ENCODE data around the gene MORN4. TPM values are rescaled to one million over a fixed set of nuclear protein-coding genes. Genes with fewer than 3 reads are reported as not detected.
"Not testable (repeated sequence)": the region's sequence is repeated elsewhere in the genome, so short reads cannot be mapped to it uniquely, and the experiment has no call there.

Gene MORN4
- total RNA-seq, 2 donors from 2014 or later = 1.8 to 2.3 TPM

GRCh38 chr10:97578171-97578844 lies 55.0 kb downstream of the MORN4 start:
- Histone ChIP-seq H3K4me1 (no peaks in the 10 kb centered on the region), H3K4me3 (no peak overlapping the region), H3K9me3 (no peaks in the 10 kb centered on the region), H3K36me3 (no peaks in the 10 kb centered on the region), H3K27me3 (no peaks in the 10 kb centered on the region), H3K9ac (ENCODE audit: low read depth in 2 of 2, low read length in 2 of 2) (no peak overlapping the region), H3K27ac (no peak overlapping the region)
- TF ChIP-seq CTCF (IDR thresholded peaks at IDR 0.05) = no peak
- intact Hi-C loops (cut with DNase I) = no loop called here
- DNase-seq = no peak

- Histone ChIP-seq H3K27me3 (no peaks in the 10 kb centered on the region), H3K36me3 (no peaks in the 10 kb centered on the region), H3K27ac (no peak overlapping the region), H3K4me3 (no peak overlapping the region), H3K4me1 (no peaks in the 10 kb centered on the region), H3K9me3 (no peaks in the 10 kb centered on the region), H3K9ac (ENCODE audit: low read depth in 2 of 2, low read length in 2 of 2) (no peak overlapping the region)
- TF ChIP-seq CTCF (IDR thresholded peaks at IDR 0.05) = no peak
- intact Hi-C loops (cut with DNase I) = no loop called here
- DNase-seq = no peak
Observed at GRCh38 chr10:97577701-97578100, 55.6 kb downstream of the MORN4 start.

GRCh38 chr10:97576487-97576886 lies 56.8 kb downstream of the MORN4 start:
- H3K4me1 ChIP-seq; H3K27ac ChIP-seq; intact Hi-C loops (cut with DNase I); DNase-seq; H3K9ac ChIP-seq (ENCODE audit: low read depth in 2 of 2, low read length in 2 of 2); H3K4me3 ChIP-seq; H3K36me3 ChIP-seq; H3K9me3 ChIP-seq; H3K27me3 ChIP-seq: not testable (repeated sequence)

GRCh38 chr10:97575127-97575668 lies 58.1 kb downstream of the MORN4 start:
- no peak overlapping the region for H3K9ac ChIP-seq (ENCODE audit: low read depth in 2 of 2, low read length in 2 of 2)
- H3K27me3 ChIP-seq = no peaks in the 10 kb centered on the region
- DNase-seq = no peak
- H3K36me3 ChIP-seq = no peaks in the 10 kb centered on the region
- intact Hi-C loops (cut with DNase I) = no loop called here
- H3K4me1 ChIP-seq = no peaks in the 10 kb centered on the region
- no peaks in the 10 kb centered on the region for H3K9me3 ChIP-seq
- H3K4me3 ChIP-seq = no peak overlapping the region
- H3K27ac ChIP-seq = no peak overlapping the region
- TF ChIP-seq CTCF (IDR thresholded peaks at IDR 0.05) = no peak

- intact Hi-C loops (cut with DNase I) = loop anchor here (5.0 kb wide), 1 partner anchor 38 kb away; no protein-coding TSS in a partner anchor
- peak; percentile 58 for DNase-seq
- Histone ChIP-seq H3K27ac (no peak overlapping the region), H3K27me3 (no peaks in the 10 kb centered on the region), H3K36me3 (no peaks in the 10 kb centered on the region), H3K4me3 (no peak overlapping the region), H3K9ac (ENCODE audit: low read depth in 2 of 2, low read length in 2 of 2) (no peak overlapping the region), H3K9me3 (no peaks in the 10 kb centered on the region), H3K4me1 (no peaks in the 10 kb centered on the region)
- no peak for TF ChIP-seq CTCF (IDR thresholded peaks at IDR 0.05)
Observed at GRCh38 chr10:97574374-97575126, 58.8 kb downstream of the MORN4 start.

GRCh38 chr10:97573672-97574071 lies 59.6 kb downstream of the MORN4 start:
- no peak overlapping the region for H3K9ac ChIP-seq (ENCODE audit: low read depth in 2 of 2, low read length in 2 of 2)
- no peak overlapping the region for H3K27ac ChIP-seq
- H3K27me3 ChIP-seq = no peaks in the 10 kb centered on the region
- no peaks in the 10 kb centered on the region for H3K9me3 ChIP-seq
- no peak overlapping the region for H3K4me3 ChIP-seq
- DNase-seq = no peak
- no peak for TF ChIP-seq CTCF (IDR thresholded peaks at IDR 0.05)
- intact Hi-C loops (cut with DNase I) = loop anchor here (5.0 kb wide), 1 partner anchor 39 kb away; no protein-coding TSS in a partner anchor
- no peaks in the 10 kb centered on the region for H3K4me1 ChIP-seq
- H3K36me3 ChIP-seq = no peaks in the 10 kb centered on the region

Measured in colonic mucosa (tissue), 4 donors.